Nephron progenitor cell (in vitro differentiated cells): ENCODE measurements around the gene ANXA11.
"Not testable (repeated sequence)": the region's sequence is repeated elsewhere in the genome, so short reads cannot be mapped to it uniquely, and the experiment has no call there.

Experiments used
- DNase-seq: peaks from one replicate; pipeline ENCODE4 v3.0.0; 2021
- H3K27ac Mint-ChIP-seq: 2 replicates; pipeline ENCODE4 v1.8.0; 2021; ENCODE audit warnings: mild to moderate bottlenecking, moderate library complexity, mixed read lengths
- H3K27me3 Mint-ChIP-seq: 2 replicates; pipeline ENCODE4 v1.8.0; 2021; ENCODE audit warnings: mild to moderate bottlenecking, low read depth, mixed read lengths; ENCODE audit not compliant: poor library complexity
- H3K36me3 Mint-ChIP-seq: 2 replicates; pipeline ENCODE4 v1.8.0; 2021; ENCODE audit warnings: low read depth, mixed read lengths
- H3K4me1 Mint-ChIP-seq: 2 replicates; pipeline ENCODE4 v1.8.0; 2021; ENCODE audit warnings: mixed read lengths
- H3K4me3 Mint-ChIP-seq: 2 replicates; pipeline ENCODE4 v1.8.0; 2021; ENCODE audit warnings: mild to moderate bottlenecking, moderate library complexity, mixed read lengths
- H3K9me3 Mint-ChIP-seq: 2 replicates; pipeline ENCODE4 v1.8.0; 2021; ENCODE audit warnings: mild to moderate bottlenecking, moderate library complexity, mixed read lengths
- TF ChIP-seq, protein P1 (sequence below): fragments of 200-600 bp; sonication (generic); IDR thresholded peaks from 2 replicates; pipeline ENCODE4 v1.5.0; 2021; ENCODE audit warnings: antibody characterized with exemption

ANXA11 gene

DNA sequence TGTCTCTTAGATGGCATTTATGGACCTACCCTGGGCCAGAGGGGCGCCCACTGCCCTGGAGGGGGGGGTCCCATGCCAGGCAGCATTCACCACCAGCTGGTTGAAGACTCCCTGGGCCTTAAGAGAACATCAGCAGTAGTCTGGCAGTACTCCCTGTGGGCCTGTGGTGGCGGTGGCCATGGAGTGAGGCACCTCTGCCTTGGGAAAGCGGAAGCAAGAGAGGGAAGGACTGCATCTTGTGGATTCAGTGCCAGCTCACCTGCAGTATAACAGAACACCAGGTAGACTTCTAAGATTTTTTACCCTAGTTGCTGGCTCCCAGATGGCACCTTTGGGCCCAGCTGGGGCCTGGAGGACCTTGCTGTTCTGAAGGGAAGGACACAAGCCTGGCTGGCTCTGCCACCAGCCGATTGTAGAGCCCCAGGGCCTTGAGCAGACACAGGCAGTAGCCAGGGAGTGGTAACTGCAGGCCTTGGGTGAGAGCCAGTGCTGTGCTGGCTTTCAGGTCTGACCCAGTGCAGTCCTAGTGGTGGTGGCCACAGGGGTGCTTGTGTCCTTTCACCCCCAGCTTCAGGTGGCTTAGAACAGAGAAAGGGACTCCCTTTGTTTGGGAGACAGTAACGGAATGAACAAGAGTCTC is 57.1 kb downstream of the ANXA11 start:
- DNase-seq = no peak
- Mint-ChIP-seq H3K27ac (no peak overlapping the region), H3K36me3 (peaks cover 17% of the 10 kb centered on the region), H3K9me3 (peaks cover 17% of the 10 kb centered on the region), H3K4me1 (no peaks in the 10 kb centered on the region), H3K27me3 (peaks cover 16% of the 10 kb centered on the region), H3K4me3 (no peak overlapping the region)
- TF ChIP-seq, protein P1, sequence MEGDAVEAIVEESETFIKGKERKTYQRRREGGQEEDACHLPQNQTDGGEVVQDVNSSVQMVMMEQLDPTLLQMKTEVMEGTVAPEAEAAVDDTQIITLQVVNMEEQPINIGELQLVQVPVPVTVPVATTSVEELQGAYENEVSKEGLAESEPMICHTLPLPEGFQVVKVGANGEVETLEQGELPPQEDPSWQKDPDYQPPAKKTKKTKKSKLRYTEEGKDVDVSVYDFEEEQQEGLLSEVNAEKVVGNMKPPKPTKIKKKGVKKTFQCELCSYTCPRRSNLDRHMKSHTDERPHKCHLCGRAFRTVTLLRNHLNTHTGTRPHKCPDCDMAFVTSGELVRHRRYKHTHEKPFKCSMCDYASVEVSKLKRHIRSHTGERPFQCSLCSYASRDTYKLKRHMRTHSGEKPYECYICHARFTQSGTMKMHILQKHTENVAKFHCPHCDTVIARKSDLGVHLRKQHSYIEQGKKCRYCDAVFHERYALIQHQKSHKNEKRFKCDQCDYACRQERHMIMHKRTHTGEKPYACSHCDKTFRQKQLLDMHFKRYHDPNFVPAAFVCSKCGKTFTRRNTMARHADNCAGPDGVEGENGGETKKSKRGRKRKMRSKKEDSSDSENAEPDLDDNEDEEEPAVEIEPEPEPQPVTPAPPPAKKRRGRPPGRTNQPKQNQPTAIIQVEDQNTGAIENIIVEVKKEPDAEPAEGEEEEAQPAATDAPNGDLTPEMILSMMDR = no peak

DNA sequence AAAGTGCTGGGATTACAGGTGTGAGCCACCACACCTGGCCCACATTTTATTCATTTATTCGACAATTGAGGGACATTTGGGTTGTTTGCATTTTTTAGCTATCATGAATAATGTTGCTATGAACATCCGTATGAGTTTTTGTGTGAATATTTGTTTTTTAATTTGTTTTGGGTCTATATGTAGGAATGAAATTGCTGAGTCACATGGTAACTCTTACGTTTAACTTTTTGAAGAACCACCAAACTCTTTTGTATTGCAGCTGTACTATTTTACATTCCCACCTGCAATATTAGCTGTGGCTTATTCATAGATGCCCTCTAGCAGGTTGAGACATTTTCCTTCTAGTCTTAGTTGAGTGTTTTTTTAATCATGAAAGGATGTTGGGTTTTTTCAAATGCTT is 58.4 kb downstream of the ANXA11 start:
- Mint-ChIP-seq H3K9me3 (peaks cover 17% of the 10 kb centered on the region), H3K36me3 (peaks cover 17% of the 10 kb centered on the region), H3K27me3 (peaks cover 13% of the 10 kb centered on the region), H3K4me3 (no peak overlapping the region), H3K4me1 (no peaks in the 10 kb centered on the region), H3K27ac (no peak overlapping the region)
- TF ChIP-seq, protein P1 = no peak
- no peak for DNase-seq

DNA sequence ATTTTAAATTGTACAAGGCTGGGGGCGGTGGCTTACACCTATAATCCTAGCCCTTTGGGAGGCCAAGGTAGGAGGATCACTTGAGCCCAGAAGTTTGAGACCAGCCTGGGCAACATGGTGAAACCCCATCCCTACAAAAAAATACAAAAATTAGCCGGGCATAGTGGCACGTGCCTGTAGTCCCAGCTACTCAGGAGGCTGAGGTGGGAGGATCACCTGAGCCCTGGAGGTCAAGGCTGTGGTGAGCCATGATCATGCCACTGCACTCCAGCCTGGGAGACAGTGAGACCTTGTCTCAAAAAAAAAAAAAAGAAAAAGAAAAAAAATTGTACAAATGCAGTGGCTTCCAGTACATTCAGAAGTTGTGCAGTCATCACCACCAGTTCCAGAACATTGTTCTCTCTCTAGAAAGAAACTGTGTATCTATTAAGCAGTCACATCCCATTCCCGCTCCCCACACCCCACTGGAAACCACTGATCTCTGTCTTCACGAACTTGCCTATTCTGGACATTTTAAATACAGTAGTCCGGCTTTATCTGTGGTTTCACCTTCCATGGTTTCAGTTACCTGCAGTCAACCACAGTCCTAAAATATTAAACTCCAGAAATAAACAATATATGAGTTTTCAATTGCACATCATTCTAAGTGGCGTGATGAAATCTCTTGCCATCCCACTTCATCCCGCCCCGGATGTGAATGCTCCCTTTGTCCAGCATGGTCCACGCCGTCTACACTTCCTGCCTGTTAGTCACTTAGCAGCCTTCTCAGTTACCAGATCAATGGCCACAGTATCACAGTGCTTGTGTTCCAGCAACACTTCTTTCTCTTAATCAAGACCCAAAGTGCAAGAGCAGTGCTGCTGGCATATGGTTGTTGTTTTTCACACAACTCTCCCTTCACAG is 59.7 kb downstream of the ANXA11 start:
- not testable (repeated sequence) for H3K4me3 Mint-ChIP-seq, DNase-seq, H3K27ac Mint-ChIP-seq, H3K4me1 Mint-ChIP-seq
- Mint-ChIP-seq H3K27me3 (peaks cover 16% of the 10 kb centered on the region), H3K36me3 (peaks cover 17% of the 10 kb centered on the region), H3K9me3 (peaks cover 17% of the 10 kb centered on the region)

DNA sequence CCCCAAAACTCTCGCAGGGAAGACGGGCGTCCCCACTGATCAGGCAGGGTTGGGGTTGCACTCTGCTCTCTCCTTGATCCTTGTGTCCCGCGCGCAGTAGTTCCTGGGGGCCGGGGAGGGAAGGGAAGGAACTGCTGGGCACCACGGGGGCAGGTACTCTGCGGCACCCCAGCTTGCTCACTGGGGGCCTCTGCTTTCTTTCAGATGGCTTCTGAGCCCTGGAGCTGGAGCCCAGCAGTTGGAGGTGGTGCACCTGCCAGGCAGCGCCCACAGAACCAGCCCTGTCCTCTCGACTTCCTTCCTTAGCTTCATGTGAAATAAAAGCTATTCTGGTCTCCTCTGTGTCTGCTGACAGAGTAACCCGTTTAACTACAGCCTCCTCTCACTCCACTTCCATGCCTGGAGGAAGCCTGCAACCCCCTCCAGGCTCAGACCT is 60.6 kb downstream of the ANXA11 start:
- no peak overlapping the region for H3K4me3 Mint-ChIP-seq
- H3K27me3 Mint-ChIP-seq = peaks cover 16% of the 10 kb centered on the region
- DNase-seq = no peak
- H3K9me3 Mint-ChIP-seq = peaks cover 12% of the 10 kb centered on the region
- H3K27ac Mint-ChIP-seq = no peak overlapping the region
- H3K4me1 Mint-ChIP-seq = no peaks in the 10 kb centered on the region
- H3K36me3 Mint-ChIP-seq = peaks cover 12% of the 10 kb centered on the region
- TF ChIP-seq, protein P1 = no peak

DNA sequence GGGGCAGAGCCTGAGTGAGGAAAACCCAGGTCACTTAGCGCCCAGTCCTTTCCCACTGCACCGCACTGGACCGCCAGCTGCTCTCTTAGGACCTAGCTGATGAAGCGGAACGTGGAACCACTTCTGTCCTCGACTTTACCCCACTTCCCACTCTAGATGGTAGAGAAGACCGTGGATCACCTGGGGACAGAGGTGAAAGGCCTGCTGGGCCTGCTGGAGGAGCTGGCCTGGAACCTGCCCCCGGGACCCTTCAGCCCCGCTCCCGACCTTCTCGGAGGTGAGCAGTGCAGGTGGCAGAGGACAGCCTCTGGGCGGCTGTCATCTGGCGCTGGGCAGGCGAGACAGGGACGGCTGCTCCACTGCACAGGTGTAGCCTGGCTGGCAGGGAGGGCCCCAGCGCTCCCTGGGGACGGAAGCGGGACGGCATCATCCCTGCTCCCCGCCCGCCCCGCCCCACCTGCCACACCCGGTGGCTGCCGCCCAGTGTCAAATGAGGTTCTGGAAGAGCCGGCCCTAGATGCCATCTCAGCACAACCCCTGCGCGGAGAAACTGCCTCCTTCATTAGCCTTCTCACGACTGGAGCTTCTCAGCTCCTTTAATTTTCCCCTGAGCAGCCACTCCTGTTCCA is 61.2 kb downstream of the ANXA11 start:
- Mint-ChIP-seq H3K9me3 (peaks cover 6% of the 10 kb centered on the region), H3K36me3 (peaks cover 6% of the 10 kb centered on the region), H3K27me3 (peaks cover 16% of the 10 kb centered on the region), H3K27ac (no peak overlapping the region), H3K4me3 (no peak overlapping the region), H3K4me1 (no peaks in the 10 kb centered on the region)
- TF ChIP-seq, protein P1 = no peak
- no peak for DNase-seq
